Measurements from ENCODE around the gene ERAL1. TPM values are rescaled to one million over a fixed set of nuclear protein-coding genes. Genes with fewer than 3 reads are reported as not detected.

Gene ERAL1
- total and polyA plus RNA-seq, 2 of the 4 experiments (the other 2 are of a cell fraction), result 34.1 to 62.3 TPM

DNA sequence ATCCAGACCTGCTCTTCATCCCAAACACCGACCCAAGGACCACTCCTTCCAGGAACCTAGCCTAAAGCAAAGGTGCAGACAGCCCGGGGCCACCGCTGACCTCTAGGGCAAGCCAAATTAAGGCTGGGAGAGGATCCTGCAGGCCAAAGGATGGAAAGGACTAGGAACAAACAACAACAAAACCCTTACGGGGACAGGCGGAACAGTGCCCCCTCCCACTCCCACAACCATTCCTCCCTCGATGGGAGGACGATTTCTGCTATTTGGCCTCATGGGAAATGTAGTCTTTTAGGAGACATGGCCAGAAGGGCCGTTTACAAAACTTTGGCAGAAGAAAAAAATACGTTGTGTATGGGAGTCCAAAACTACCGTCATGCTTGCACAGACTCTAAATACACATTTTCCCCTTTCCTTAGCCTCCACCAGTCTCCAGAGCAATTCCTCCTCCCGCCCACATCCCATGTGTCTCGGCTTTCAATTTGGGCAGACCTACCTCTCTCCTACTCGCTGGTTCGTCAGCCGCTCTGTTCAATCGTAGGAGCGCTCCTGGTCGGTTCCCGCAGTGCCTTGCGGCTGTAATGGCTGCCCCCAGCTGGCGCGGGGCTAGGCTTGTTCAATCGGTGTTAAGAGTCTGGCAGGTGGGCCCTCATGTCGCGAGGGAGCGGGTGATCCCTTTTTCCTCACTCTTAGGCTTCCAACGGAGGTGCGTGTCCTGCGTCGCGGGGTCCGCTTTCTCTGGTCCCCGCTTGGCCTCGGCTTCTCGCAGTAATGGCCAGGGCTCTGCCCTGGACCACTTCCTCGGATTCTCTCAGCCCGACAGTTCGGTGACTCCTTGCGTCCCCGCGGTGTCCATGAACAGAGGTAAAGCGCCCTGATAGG is at the start of gene ERAL1 (continued):
- TF ChIP-seq RCOR1 (IDR thresholded peaks at IDR 0.05; ENCODE audit: insufficient replicate concordance, low read length), result no peak
- no peak for TF ChIP-seq ELK1 (IDR thresholded peaks at IDR 0.05; ENCODE audit: borderline replicate concordance, low read depth, low read length)
